ENCODE results near the gene WDR26. TPM values are rescaled to one million over a fixed set of nuclear protein-coding genes. Genes with fewer than 3 reads are reported as not detected.
"Not testable (repeated sequence)": the region's sequence is repeated elsewhere in the genome, so short reads cannot be mapped to it uniquely, and the experiment has no call there.

WDR26 gene
- total RNA-seq (ENCODE audit: low replicate concordance): 57.7 and 88.6 TPM in 2 replicates

DNA sequence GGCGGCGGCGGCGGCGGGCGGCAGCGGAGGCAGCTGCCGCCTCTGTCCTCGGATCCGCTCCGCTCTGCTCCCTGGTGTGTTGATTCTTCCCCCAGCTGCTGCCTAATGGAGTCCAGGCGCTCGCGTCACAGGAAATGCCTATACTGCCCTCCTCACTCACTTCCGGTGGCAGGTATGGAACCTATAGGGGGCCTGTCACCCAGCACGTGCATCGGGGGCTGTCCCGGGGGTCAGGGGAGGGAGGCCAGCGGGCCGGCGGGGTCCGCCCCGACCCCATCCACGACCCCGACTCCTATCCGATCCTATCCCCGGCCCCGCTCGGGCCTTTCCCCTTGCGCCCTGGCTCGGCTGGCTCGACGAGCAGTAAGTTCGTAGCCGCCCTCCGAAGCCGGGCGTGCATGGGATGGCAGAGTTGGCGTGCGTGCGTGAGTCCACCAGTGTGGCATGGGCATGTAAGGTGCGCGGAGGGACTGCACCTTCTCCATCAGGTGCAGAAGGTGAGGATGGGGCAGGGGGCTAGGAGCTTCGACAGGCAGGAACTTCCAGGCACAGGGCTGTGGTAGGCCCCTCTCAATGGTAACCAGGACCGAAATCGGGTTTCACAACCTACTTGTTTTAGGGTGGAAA, at the start of gene WDR26:
WDR26 (minus strand) TSS at position 107 of the 627 bp plus-strand sequence.
- DNase-seq (ENCODE audit: low read depth): peak; percentile 70
- TF ChIP-seq, protein P1, sequence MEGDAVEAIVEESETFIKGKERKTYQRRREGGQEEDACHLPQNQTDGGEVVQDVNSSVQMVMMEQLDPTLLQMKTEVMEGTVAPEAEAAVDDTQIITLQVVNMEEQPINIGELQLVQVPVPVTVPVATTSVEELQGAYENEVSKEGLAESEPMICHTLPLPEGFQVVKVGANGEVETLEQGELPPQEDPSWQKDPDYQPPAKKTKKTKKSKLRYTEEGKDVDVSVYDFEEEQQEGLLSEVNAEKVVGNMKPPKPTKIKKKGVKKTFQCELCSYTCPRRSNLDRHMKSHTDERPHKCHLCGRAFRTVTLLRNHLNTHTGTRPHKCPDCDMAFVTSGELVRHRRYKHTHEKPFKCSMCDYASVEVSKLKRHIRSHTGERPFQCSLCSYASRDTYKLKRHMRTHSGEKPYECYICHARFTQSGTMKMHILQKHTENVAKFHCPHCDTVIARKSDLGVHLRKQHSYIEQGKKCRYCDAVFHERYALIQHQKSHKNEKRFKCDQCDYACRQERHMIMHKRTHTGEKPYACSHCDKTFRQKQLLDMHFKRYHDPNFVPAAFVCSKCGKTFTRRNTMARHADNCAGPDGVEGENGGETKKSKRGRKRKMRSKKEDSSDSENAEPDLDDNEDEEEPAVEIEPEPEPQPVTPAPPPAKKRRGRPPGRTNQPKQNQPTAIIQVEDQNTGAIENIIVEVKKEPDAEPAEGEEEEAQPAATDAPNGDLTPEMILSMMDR (IDR thresholded peaks at IDR 0.05; ENCODE audit: insufficient read depth, low read length): no peak
- peak within 1 kb of the TSS; percentile 97 for H3K4me3 ChIP-seq (ENCODE audit: low read depth, low read length)

DNA sequence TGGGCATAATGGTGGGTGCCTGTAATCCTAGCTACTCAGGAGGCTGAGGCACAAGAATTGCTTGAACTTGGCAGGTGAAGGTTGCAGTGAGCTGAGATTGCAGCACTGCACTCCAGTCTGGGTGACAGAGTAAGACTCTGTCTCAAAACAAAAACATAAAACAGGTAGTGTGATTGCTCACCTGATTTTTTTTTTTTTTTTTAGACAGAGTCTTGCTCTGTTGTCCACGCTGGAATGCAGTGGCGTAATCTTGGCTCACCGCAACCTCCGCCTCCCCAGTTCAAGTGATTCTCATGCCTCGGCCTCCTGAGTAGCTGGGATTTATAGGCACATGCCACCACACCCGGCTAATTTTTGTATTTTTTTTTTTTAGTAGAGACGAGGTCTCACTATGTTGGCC, 48.6 kb upstream of the WDR26 start:
- not testable (repeated sequence) for H3K4me3 ChIP-seq (ENCODE audit: low read depth, low read length); DNase-seq (ENCODE audit: low read depth)

DNA sequence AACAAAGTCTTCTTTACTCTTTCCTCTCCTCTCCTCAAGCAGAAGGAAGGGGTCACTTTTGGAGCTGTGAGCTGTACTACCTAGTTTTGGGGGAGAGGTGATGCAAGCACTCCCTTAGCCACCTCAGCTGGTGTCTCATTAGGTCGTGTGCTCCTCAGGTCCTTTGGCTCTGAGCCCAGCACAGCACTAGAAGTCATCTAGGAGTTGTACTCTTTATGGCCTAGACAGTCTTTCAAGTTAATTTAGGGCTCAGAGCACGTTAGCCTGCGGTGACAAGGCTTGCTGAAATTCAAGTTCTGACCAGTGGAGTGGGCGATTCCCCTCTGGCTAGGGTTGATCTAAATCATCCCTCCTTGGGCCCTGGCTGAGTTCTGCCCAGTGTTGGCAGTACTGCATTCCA, 48.0 kb upstream of the WDR26 start:
- TF ChIP-seq, protein P1 (IDR thresholded peaks at IDR 0.05; ENCODE audit: insufficient read depth, low read length): no peak

DNA sequence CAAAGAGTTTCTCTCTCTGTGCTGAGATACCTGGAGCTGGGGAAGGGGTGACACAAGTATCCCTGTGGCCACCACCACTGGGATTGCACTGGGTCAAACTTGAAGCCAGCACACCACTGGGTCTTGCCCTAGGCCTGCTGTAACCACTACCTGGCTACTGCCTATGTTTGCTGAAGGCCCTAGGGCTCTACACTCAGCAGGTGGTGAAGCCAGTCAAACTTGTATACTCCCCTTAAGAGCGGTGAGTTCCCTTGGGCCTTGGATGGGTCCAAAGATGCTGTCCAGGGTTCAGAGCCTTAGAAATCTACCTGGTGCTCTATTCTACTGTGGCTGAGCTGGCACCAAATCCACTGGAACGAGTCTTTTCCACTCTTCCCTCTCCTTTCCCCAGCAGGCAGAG, 47.0 kb upstream of the WDR26 start:
- TF ChIP-seq, protein P1 (IDR thresholded peaks at IDR 0.05; ENCODE audit: insufficient read depth, low read length): no peak
- no peak for DNase-seq (ENCODE audit: low read depth)
- H3K4me3 ChIP-seq (ENCODE audit: low read depth, low read length): no peak overlapping the region

More for the DNA sequence above, 48.0 kb upstream of the WDR26 start:
- no peak overlapping the region for H3K4me3 ChIP-seq (ENCODE audit: low read depth, low read length)
- DNase-seq (ENCODE audit: low read depth): no peak

DNA sequence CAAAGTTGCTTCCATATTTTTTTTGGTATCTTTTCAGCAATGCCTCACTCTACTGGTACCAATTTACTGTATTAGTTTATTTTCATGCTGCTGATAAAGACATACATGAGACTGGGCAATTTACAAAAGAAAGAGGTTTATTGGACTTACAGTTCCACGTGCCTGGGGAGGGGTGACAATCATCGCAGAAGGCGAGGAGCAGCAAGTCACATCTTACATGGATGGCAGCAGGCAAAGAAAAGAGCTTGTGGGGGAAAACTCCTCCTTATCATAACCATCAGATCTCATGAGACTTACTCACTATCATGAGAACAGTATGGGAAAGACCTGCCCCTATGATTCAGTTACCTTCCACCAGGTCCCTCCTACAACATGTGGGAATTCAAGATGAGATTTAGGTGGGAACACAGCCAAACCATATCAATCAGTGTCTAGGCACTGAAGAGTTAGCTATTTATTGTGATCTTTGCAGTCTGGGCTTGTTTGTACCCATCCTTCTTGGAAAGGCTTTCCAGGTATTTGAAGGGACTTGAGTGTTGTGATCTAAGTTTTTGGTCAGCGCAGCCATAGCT, 46.4 kb upstream of the WDR26 start:
- H3K4me3 ChIP-seq (ENCODE audit: low read depth, low read length); DNase-seq (ENCODE audit: low read depth): not testable (repeated sequence)

DNA sequence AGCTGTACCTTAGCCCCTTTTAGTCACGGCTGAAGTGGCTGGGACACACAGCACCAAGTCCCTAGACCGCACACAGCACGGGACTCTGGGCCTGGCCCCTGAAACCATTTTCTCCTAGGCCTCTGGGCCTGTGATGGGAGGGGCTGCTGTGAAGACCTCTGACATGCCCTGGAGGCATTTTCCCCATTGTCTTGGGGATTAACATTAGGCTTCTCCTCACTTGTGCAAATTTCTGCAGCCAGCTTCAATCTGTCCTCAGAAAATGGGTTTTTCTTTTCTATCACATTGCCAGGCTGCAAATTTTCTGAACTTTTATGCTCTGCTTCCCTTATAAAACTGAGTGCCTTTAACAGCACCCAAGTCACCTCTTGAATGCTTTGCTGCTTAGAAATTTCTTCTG, 45.6 kb upstream of the WDR26 start:
- H3K4me3 ChIP-seq (ENCODE audit: low read depth, low read length); DNase-seq (ENCODE audit: low read depth): not testable (repeated sequence)

DNA sequence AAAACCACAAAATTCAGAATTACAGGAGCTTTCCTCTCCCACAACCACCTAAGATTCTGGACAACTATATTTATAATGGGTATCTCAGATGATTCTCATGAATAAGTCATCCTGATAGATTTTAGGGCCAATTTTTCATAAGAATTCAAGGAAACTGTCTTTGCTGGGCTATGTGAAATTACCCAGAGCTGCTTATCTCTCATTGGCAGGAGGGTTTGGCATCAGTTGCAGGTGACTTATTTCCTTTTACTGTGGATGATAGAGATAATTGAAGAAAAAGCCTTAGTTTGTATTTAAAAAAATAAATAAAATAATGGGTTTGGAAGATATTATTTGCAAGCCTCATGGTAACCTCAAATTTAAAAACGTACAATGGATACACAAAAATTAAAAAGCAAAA, 38.2 kb upstream of the WDR26 start:
- TF ChIP-seq, protein P1 (IDR thresholded peaks at IDR 0.05; ENCODE audit: insufficient read depth, low read length): no peak
- DNase-seq (ENCODE audit: low read depth): peak; percentile 52
- H3K4me3 ChIP-seq (ENCODE audit: low read depth, low read length): no peak overlapping the region

DNA sequence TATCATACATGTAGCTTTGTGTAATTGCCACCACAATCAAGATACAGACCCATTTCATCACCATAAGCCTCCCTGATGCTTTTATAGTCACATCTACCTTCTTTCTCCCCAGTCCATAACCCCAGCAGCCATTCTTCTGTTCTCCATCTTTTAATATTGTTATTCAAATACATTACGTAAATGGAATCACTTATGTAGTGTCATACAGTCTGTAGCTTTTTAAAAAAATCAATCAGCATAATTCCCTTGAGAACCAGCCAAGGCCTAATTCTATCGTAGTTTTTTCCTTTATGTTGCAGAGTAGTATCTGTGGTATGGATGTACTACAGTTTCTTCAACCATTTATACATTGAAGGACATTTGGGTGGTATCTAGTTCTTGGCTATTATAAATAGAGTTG, 31.6 kb upstream of the WDR26 start:
- no peak for DNase-seq (ENCODE audit: low read depth)
- TF ChIP-seq, protein P1 (IDR thresholded peaks at IDR 0.05; ENCODE audit: insufficient read depth, low read length): no peak
- no peak overlapping the region for H3K4me3 ChIP-seq (ENCODE audit: low read depth, low read length)
